ENCODE data around the gene AMY2A. TPM values are rescaled to one million over a fixed set of nuclear protein-coding genes. Genes with fewer than 3 reads are reported as not detected.
"Not testable (repeated sequence)": the region's sequence is repeated elsewhere in the genome, so short reads cannot be mapped to it uniquely, and the experiment has no call there.

The AMY2A gene
- total RNA-seq, 2 experiments from 2014 or later: not detected

DNA sequence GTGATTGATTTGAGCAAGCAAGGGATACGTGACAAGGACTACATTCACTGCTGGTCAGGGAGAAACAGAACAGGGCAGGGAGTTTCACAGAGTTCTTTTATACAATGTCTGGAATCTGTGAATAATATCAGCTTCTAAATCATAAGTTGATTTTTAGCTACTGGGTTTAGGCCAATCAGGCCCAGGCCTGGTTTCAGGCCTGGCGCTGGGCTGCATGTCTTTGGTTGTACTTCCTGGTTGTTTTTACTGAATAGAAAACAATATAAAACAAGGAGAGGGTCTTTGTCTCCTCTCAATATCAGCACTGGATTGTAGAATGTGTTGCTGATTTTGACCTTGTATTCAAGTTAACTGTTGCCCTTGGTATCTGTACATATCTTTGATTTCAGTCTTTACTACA is 865 bp upstream of the AMY2A start:
- no peak overlapping the region for H3K4me3 ChIP-seq (ENCODE audit: low read depth, low read length, poor library complexity, severe bottlenecking)
- no peaks in the 10 kb centered on the region for H3K9me2 ChIP-seq (ENCODE audit: insufficient read depth, low read length)
- H3K36me3 ChIP-seq (ENCODE audit: insufficient read depth, low read length): no peaks in the 10 kb centered on the region
- no peaks in the 10 kb centered on the region for H3K9me3 ChIP-seq (ENCODE audit: low read length)
- no peaks in the 10 kb centered on the region for H3K4me1 ChIP-seq (ENCODE audit: insufficient read depth, low read length, poor library complexity, severe bottlenecking)
- H4K20me1 ChIP-seq (ENCODE audit: insufficient read depth, low read length): no peaks in the 10 kb centered on the region
- ChIA-PET CTCF (ENCODE audit: unreplicated experiment) (no interaction called here), POLR2A (interaction anchor here (0.9 kb wide), 1 partner anchor 30 kb away, joined by 3 read pairs; no protein-coding TSS in a partner anchor)
- no TSS peak for BruUV-seq (replicated peaks)
- H2AFZ ChIP-seq (ENCODE audit: low read length): no peak overlapping the region
- no peaks in the 10 kb centered on the region for H3K79me2 ChIP-seq (ENCODE audit: insufficient read depth, low read depth, low read length)
- no peak overlapping the region for H3K27ac ChIP-seq (ENCODE audit: low read depth, low read length, poor library complexity, severe bottlenecking)
- no peak overlapping the region for H3K4me2 ChIP-seq (ENCODE audit: low read length)
- no peak for DNase-seq (ENCODE audit: low spot score)
- intact Hi-C loops (cut with micrococcal nuclease; ENCODE audit: unreplicated experiment): no loop called here
- TF ChIP-seq EZH2phosphoT487 (IDR thresholded peaks at IDR 0.05; ENCODE audit: borderline replicate concordance, low read depth, low read length) (no peak), CTCF (conservative IDR thresholded peaks at IDR 0.05; ENCODE audit: low read length) (no peak)

- H2AFZ ChIP-seq (ENCODE audit: low read length); CTCF ChIA-PET (ENCODE audit: unreplicated experiment); POLR2A ChIA-PET; DNase-seq (ENCODE audit: low spot score); intact Hi-C loops (cut with micrococcal nuclease; ENCODE audit: unreplicated experiment); H3K4me3 ChIP-seq (ENCODE audit: low read depth, low read length, poor library complexity, severe bottlenecking); H4K20me1 ChIP-seq (ENCODE audit: insufficient read depth, low read length); H3K4me2 ChIP-seq (ENCODE audit: low read length); BruUV-seq (replicated peaks); H3K27ac ChIP-seq (ENCODE audit: low read depth, low read length, poor library complexity, severe bottlenecking); H3K79me2 ChIP-seq (ENCODE audit: insufficient read depth, low read depth, low read length); H3K9me3 ChIP-seq (ENCODE audit: low read length); H3K9me2 ChIP-seq (ENCODE audit: insufficient read depth, low read length); H3K36me3 ChIP-seq (ENCODE audit: insufficient read depth, low read length); H3K4me1 ChIP-seq (ENCODE audit: insufficient read depth, low read length, poor library complexity, severe bottlenecking): not testable (repeated sequence)
Observed at GRCh38 chr1:103627436-103627835, 10.2 kb downstream of the AMY2A start.

- DNase-seq (ENCODE audit: low spot score); H3K9me2 ChIP-seq (ENCODE audit: insufficient read depth, low read length); H3K36me3 ChIP-seq (ENCODE audit: insufficient read depth, low read length); CTCF ChIA-PET (ENCODE audit: unreplicated experiment); H3K79me2 ChIP-seq (ENCODE audit: insufficient read depth, low read depth, low read length); H3K9me3 ChIP-seq (ENCODE audit: low read length); H4K20me1 ChIP-seq (ENCODE audit: insufficient read depth, low read length); POLR2A ChIA-PET; intact Hi-C loops (cut with micrococcal nuclease; ENCODE audit: unreplicated experiment); H3K4me1 ChIP-seq (ENCODE audit: insufficient read depth, low read length, poor library complexity, severe bottlenecking); H3K27ac ChIP-seq (ENCODE audit: low read depth, low read length, poor library complexity, severe bottlenecking); H2AFZ ChIP-seq (ENCODE audit: low read length); H3K4me2 ChIP-seq (ENCODE audit: low read length); H3K4me3 ChIP-seq (ENCODE audit: low read depth, low read length, poor library complexity, severe bottlenecking); BruUV-seq (replicated peaks): not testable (repeated sequence)
Observed at GRCh38 chr1:103641194-103641593, 24.0 kb downstream of the AMY2A start.

- H4K20me1 ChIP-seq (ENCODE audit: insufficient read depth, low read length); H3K9me3 ChIP-seq (ENCODE audit: low read length); intact Hi-C loops (cut with micrococcal nuclease; ENCODE audit: unreplicated experiment); H3K4me2 ChIP-seq (ENCODE audit: low read length); H3K9me2 ChIP-seq (ENCODE audit: insufficient read depth, low read length); POLR2A ChIA-PET; H3K4me1 ChIP-seq (ENCODE audit: insufficient read depth, low read length, poor library complexity, severe bottlenecking); DNase-seq (ENCODE audit: low spot score); H2AFZ ChIP-seq (ENCODE audit: low read length); BruUV-seq (replicated peaks); H3K36me3 ChIP-seq (ENCODE audit: insufficient read depth, low read length); CTCF ChIA-PET (ENCODE audit: unreplicated experiment); H3K27ac ChIP-seq (ENCODE audit: low read depth, low read length, poor library complexity, severe bottlenecking); H3K4me3 ChIP-seq (ENCODE audit: low read depth, low read length, poor library complexity, severe bottlenecking); H3K79me2 ChIP-seq (ENCODE audit: insufficient read depth, low read depth, low read length): not testable (repeated sequence)
Observed at GRCh38 chr1:103643908-103644307, 26.7 kb downstream of the AMY2A start.

- intact Hi-C loops (cut with micrococcal nuclease; ENCODE audit: unreplicated experiment): not testable (repeated sequence)
Observed at GRCh38 chr1:103650305-103650704, 33.1 kb downstream of the AMY2A start.

DNA sequence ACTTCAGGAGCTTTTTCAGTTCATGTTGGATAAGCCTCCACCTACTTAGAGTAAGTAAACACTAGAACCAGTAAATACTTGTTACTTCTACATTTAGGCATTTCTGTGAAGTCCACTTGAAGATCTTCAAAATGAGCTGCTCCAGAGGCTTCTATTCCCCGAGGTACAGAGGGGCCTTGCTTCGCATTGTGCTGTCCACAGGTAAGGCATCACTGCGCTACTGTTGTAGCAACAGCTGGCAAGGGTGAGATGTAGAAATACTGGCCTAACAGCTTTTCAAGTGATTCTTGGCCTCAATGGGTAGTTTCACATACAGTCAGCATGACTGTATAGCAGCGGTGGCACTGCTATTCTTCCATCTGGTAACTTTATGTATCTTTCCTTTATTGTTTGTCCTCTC is 33.7 kb downstream of the AMY2A start:
- DNase-seq (ENCODE audit: low spot score); H3K36me3 ChIP-seq (ENCODE audit: insufficient read depth, low read length); H3K4me3 ChIP-seq (ENCODE audit: low read depth, low read length, poor library complexity, severe bottlenecking); H4K20me1 ChIP-seq (ENCODE audit: insufficient read depth, low read length); H3K27ac ChIP-seq (ENCODE audit: low read depth, low read length, poor library complexity, severe bottlenecking); H3K4me1 ChIP-seq (ENCODE audit: insufficient read depth, low read length, poor library complexity, severe bottlenecking); H3K79me2 ChIP-seq (ENCODE audit: insufficient read depth, low read depth, low read length); H2AFZ ChIP-seq (ENCODE audit: low read length); CTCF ChIA-PET (ENCODE audit: unreplicated experiment); H3K9me2 ChIP-seq (ENCODE audit: insufficient read depth, low read length); intact Hi-C loops (cut with micrococcal nuclease; ENCODE audit: unreplicated experiment); H3K4me2 ChIP-seq (ENCODE audit: low read length); H3K9me3 ChIP-seq (ENCODE audit: low read length); POLR2A ChIA-PET; BruUV-seq (replicated peaks): not testable (repeated sequence)

More at GRCh38 chr1:103650305-103650704, 33.1 kb downstream of the AMY2A start:
- DNase-seq (ENCODE audit: low spot score); H3K9me2 ChIP-seq (ENCODE audit: insufficient read depth, low read length); H4K20me1 ChIP-seq (ENCODE audit: insufficient read depth, low read length); H3K4me3 ChIP-seq (ENCODE audit: low read depth, low read length, poor library complexity, severe bottlenecking); POLR2A ChIA-PET; H3K27ac ChIP-seq (ENCODE audit: low read depth, low read length, poor library complexity, severe bottlenecking); CTCF ChIA-PET (ENCODE audit: unreplicated experiment); H3K4me1 ChIP-seq (ENCODE audit: insufficient read depth, low read length, poor library complexity, severe bottlenecking); H3K4me2 ChIP-seq (ENCODE audit: low read length); H3K36me3 ChIP-seq (ENCODE audit: insufficient read depth, low read length); H3K79me2 ChIP-seq (ENCODE audit: insufficient read depth, low read depth, low read length); H3K9me3 ChIP-seq (ENCODE audit: low read length); BruUV-seq (replicated peaks); H2AFZ ChIP-seq (ENCODE audit: low read length): not testable (repeated sequence)

Data from OCI-LY7 (cell line).